Stimulated activated CD8-positive, alpha-beta memory T cell treated with anti-CD3 and anti-CD28 coated beads, Interleukin-4, amount 100 ng/mL, for 1 hour (primary cell): ENCODE measurements around the gene ATOH8.
A peak's percentile ranks its signal among the peaks of the same experiment; 100 is the strongest.

Experiments
- DNase-seq, 2 donors: peaks; one replicate each; pipeline ENCODE4 v3.0.0-alpha.2; 2020; ENCODE audit warnings: low read depth in 2 of 2, low spot score in 1 of 2

ATOH8 gene

GRCh38 chr2:85736456-85737355, 17.1 kb upstream of the ATOH8 start:
- DNase-seq = no peak

GRCh38 chr2:85737481-85737880, 16.3 kb upstream of the ATOH8 start:
- DNase-seq = no peak

GRCh38 chr2:85737961-85738360, 15.8 kb upstream of the ATOH8 start:
- DNase-seq = no peak

- DNase-seq = no peak
Observed at GRCh38 chr2:85740193-85740592, 13.6 kb upstream of the ATOH8 start.

GRCh38 chr2:85741211-85741832, 12.5 kb upstream of the ATOH8 start:
- DNase-seq = no peak

GRCh38 chr2:85741833-85742455, 11.8 kb upstream of the ATOH8 start:
- no peak for DNase-seq

- no peak for DNase-seq
Observed at GRCh38 chr2:85743304-85743978, 10.3 kb upstream of the ATOH8 start.

- no peak for DNase-seq
Observed at GRCh38 chr2:85744055-85744454, 9.7 kb upstream of the ATOH8 start.

GRCh38 chr2:85744741-85745601, 8.8 kb upstream of the ATOH8 start:
- DNase-seq = no peak

GRCh38 chr2:85745619-85746018, 8.2 kb upstream of the ATOH8 start:
- no peak for DNase-seq

- DNase-seq = no peak
Observed at GRCh38 chr2:85746321-85747004, 7.3 kb upstream of the ATOH8 start.

GRCh38 chr2:85747441-85747840, 6.3 kb upstream of the ATOH8 start:
- no peak for DNase-seq

- DNase-seq = no peak
Observed at GRCh38 chr2:85748039-85748734, 5.6 kb upstream of the ATOH8 start.

- DNase-seq = no peak
Observed at GRCh38 chr2:85748985-85749875, 4.6 kb upstream of the ATOH8 start.

GRCh38 chr2:85750587-85751575, 2.9 kb upstream of the ATOH8 start:
- peak; percentile 22 to 27 for DNase-seq

GRCh38 chr2:85751627-85752026, 2.2 kb upstream of the ATOH8 start:
- DNase-seq = no peak

- no peak for DNase-seq
Observed at GRCh38 chr2:85753035-85753524, 711 bp upstream of the ATOH8 start.
